Amniotic stem cell (primary cell): ENCODE measurements around the gene PRR16.
A peak's percentile ranks its signal among the peaks of the same experiment; 100 is the strongest.

Source experiments
- DNase-seq: peaks from one replicate; lab custom pipeline; 2025; lab: John Stamatoyannopoulos, UW

PRR16 gene

GRCh38 chr5:120463006-120463680 is 957 bp upstream of the PRR16 start:
- no peak for DNase-seq

- no peak for DNase-seq
Observed at GRCh38 chr5:120464627-120465435, 731 bp downstream of the PRR16 start.

GRCh38 chr5:120465436-120465961 is 1.4 kb downstream of the PRR16 start:
- peak; percentile 20 for DNase-seq

GRCh38 chr5:120466341-120467006 is 2.4 kb downstream of the PRR16 start:
- no peak for DNase-seq

GRCh38 chr5:120471971-120472370 is 7.9 kb downstream of the PRR16 start:
- no peak for DNase-seq

- DNase-seq, result no peak
Observed at GRCh38 chr5:120472911-120473310, 8.8 kb downstream of the PRR16 start.

GRCh38 chr5:120473332-120473731 is 9.2 kb downstream of the PRR16 start:
- no peak for DNase-seq

GRCh38 chr5:120476063-120476462 is 12.0 kb downstream of the PRR16 start:
- no peak for DNase-seq

GRCh38 chr5:120479066-120479465 is 15.0 kb downstream of the PRR16 start:
- DNase-seq, result peak; percentile 38

- no peak for DNase-seq
Observed at GRCh38 chr5:120499876-120500563, 35.9 kb downstream of the PRR16 start.

GRCh38 chr5:120502531-120502930 is 38.4 kb downstream of the PRR16 start:
- DNase-seq, result no peak

GRCh38 chr5:120503341-120503740 is 39.2 kb downstream of the PRR16 start:
- no peak for DNase-seq

GRCh38 chr5:120504057-120504456 is 40.0 kb downstream of the PRR16 start:
- no peak for DNase-seq

- DNase-seq, result no peak
Observed at GRCh38 chr5:120507197-120507596, 43.1 kb downstream of the PRR16 start.

- DNase-seq, result no peak
Observed at GRCh38 chr5:120507800-120508463, 43.8 kb downstream of the PRR16 start.

- DNase-seq, result no peak
Observed at GRCh38 chr5:120509053-120509452, 45.0 kb downstream of the PRR16 start.

GRCh38 chr5:120510098-120510637 is 46.1 kb downstream of the PRR16 start:
- DNase-seq, result no peak

GRCh38 chr5:120510994-120511686 is 47.0 kb downstream of the PRR16 start:
- no peak for DNase-seq

GRCh38 chr5:120512068-120512467 is 48.0 kb downstream of the PRR16 start:
- DNase-seq, result no peak

GRCh38 chr5:120512791-120513650 is 48.9 kb downstream of the PRR16 start:
- DNase-seq, result no peak
